Head of caudate nucleus (tissue), 42 donors: ENCODE data around the gene CIROP.
A peak's percentile ranks its signal among the peaks of the same experiment; 100 is the strongest.

Source experiments
- DNase-seq, 42 donors: peaks; one replicate each; pipeline versions ENCODE4 v3.0.0 to v3.0.0-alpha.2; 2020 to 2021; ENCODE audit warnings: mixed read lengths in 7 of 42
- intact Hi-C: fragments of 100-400 bp; cut with DNase I; formaldehyde crosslinking; loops from one replicate; pipeline ENCODE4 v1.15.0; 2022

The CIROP gene

DNA sequence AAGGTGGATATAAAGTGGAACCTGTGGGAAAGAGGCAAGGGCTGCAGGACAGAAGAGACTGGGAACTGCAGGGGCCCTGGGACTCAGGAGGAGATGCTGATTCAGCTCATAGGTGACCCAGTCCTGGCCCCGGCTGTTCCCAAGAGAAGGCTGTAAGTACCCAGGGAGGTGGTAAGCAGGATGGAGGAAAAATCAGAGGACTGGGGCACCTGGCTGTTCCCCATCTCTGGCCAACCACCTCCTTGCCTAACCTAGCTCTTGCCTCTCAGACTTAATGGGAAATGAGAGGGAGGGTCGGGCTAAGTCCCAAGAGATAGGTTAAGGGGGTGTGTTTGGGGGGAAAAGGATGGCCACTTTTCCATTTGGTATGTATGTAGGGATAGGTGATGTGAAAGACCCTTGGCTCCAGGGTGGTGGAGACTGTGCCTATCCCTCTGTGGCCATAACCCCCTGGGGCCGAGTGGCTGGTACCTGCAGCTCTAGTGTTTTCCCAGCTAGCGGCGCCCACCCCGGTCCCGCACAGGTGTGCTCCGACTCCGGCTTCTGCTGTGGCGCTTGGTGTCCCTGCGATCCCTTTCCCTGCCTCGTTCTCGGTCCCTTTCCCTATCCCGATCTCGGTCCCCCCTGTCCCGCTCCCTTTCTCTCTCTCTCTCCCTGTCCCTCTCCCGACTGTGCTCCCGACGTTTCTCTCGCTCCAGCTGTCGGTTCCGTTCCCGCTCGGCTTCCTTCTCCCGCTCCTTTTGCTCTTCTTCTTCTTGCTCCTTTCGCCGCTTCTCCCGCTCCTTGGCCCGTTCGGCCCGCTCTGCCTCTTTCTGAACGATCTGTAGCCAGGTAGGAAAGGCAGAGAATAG lies 45.9 kb downstream of the CIROP start:
- intact Hi-C loops: no loop called here
- peak in 1 of 42 donors; percentile 10 for DNase-seq

DNA sequence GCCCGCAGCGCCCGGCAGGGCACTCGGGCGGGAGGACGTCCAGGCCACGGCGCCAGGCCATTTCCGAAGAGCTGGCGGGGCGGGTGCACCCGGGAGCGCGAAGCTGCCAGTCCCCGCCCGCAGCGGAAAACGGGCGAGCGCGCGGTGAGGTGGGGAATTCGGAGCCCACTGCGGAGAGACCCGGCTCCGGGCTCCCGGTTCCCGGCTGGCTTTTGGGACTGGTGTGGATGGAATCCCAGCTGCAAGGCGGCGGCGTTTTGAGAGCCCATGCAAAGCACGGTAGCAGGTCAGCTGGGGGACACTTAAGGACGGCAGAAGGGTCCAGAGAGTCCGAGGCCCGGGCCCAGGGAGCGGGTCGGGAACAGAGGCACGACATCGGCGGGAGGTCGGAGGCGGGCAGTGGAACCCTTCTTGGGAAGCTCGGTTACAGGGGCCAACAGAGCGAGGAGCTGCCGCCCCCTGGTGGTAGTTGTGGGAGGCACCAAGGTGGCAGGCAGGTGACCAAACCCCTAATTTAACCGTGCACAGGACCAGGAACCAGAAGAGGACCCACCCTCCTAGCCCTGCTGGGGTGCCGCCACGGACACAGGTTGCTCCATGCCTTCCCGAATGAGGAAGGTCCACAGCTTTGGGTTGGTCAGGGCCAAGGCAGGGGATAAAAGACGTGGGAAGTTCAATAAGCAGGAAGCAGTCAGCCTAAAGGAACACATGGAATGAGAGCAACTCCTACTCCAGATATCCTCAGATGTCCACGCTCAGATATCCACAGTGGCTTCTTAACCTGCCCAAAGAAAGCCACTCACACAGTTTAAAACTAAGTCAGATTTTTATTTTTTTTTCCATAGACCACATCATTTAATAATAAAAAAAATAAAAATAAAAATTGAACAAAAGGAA lies 46.8 kb downstream of the CIROP start:
- intact Hi-C loops: loop anchor here (2.0 kb wide), 1 partner anchor 71 kb away; no protein-coding TSS in a partner anchor
- DNase-seq: peak; percentile 81 to 97 (median 91)

- intact Hi-C loops: loop anchor here (2.0 kb wide), 1 partner anchor 70 kb away; no protein-coding TSS in a partner anchor
- DNase-seq: peak in 41 of 42 donors; percentile 44 to 88 (median 70)
Measured at GRCh38 chr14:23056956-23057756, 47.6 kb downstream of the CIROP start, which contains the start of gene CDH24. Gene CDH24 (minus strand): TSS chr14:23057520. CDS start chr14:23055733, 1,787 bp downstream.

GRCh38 chr14:23056145-23056955 lies 48.4 kb downstream of the CIROP start:
- intact Hi-C loops: loop anchor here (2.0 kb wide), 1 partner anchor 70 kb away; no protein-coding TSS in a partner anchor
- DNase-seq: peak in 40 of 42 donors; percentile 39 to 83 (median 62)

DNA sequence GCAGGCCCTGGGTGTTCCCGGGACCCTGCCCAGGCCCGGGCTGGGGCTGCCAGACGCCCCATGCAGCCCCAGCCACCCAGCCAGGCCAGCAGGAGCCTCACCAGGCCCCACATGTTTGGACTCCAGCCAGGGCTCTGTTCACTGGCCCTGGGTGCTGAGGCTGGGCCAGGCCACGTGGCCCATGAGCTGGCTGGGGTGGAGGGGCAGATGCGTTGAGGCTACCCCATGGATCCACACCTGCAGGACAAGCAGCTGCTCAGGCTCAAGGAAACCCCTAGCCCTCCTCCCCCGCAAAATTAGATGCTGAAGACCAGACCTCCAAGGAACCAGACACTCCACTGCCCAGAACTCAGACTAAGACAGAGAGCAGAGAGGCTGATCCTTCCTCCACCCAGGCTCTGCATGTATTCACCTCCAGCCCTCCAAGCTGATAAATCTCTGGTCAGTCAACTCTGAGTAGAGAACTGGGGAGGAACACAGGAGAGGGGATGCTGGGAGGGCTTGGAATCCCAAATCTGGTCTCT lies 49.1 kb downstream of the CIROP start:
- intact Hi-C loops: loop anchor here (2.0 kb wide), 1 partner anchor 69 kb away; no protein-coding TSS in a partner anchor
- peak in 35 of 42 donors; percentile 26 to 86 (median 57) for DNase-seq

GRCh38 chr14:23055147-23055550 lies 49.6 kb downstream of the CIROP start:
- peak in 1 of 42 donors; percentile 4 for DNase-seq
- intact Hi-C loops: no loop called here

GRCh38 chr14:23054000-23054811 lies 50.6 kb downstream of the CIROP start:
- peak in 26 of 42 donors; percentile 29 to 74 (median 50) for DNase-seq
- intact Hi-C loops: no loop called here

DNA sequence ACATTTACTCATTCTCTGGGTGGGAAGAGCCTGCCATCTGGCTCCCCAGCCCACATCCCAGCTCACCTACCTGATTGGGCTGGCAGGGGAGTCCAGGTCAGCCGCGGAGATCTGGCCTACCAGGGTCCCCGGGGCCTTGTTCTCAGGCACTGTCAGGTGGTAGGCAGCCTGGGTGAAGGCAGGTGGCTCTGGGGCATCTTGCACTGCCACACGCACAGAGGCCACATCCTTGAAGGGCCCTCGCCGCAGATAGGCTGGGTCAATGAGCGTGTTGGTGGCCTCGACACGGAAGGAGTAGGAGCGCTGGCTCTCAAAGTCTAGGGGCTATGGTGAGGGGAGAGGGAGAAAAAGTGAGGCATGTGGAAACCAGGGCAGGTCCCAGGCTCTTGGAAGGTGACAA lies 51.4 kb downstream of the CIROP start:
- no peak for DNase-seq
- intact Hi-C loops: no loop called here

GRCh38 chr14:23052671-23053070 lies 52.1 kb downstream of the CIROP start:
- intact Hi-C loops: no loop called here
- DNase-seq: no peak

DNA sequence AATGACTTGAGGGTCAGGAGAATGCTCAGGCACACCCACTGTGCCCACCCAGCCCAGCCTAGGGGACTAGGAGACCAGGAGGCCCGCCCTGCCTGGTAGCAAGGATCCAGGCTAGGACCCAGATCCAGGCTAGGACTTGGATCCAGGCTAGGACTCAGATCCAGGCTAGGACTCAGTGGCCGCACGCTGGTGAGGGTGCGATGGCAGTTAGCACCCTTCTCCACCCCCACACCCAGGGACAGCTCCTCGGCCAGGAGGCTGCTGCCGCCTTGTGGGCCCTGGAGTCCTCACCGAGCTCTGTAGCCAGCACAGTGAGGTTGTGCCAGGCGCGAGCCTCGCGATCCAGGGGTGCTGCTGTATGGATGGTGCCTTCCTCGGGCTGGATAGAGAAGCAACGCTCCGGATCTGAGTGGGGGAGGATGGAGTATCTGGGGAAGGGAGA lies 52.6 kb downstream of the CIROP start:
- peak in 25 of 42 donors; percentile 17 to 62 (median 44) for DNase-seq
- intact Hi-C loops: no loop called here

- DNase-seq: no peak
- intact Hi-C loops: no loop called here
Measured at GRCh38 chr14:23051141-23052057, 53.4 kb downstream of the CIROP start.
